Subcutaneous abdominal adipose tissue (tissue), 5 donors: ENCODE data around the gene RAB14.

Experiments
- H3K27ac ChIP-seq: one replicate; pipeline ENCODE4 v1.7.0; 2013; ENCODE audit warnings: low read depth, mild to moderate bottlenecking, inconsistent platforms, low read length, moderate library complexity
- H3K27me3 ChIP-seq, 5 donors: one replicate each; pipeline ENCODE4 v1.7.0; 2013; ENCODE audit warnings: low read length in 5 of 5, inconsistent platforms in 1 of 5; ENCODE audit not compliant: control insufficient read depth in 5 of 5, insufficient read depth in 4 of 5
- H3K36me3 ChIP-seq, 5 donors: one replicate each; pipeline ENCODE4 v1.7.0; 2013; ENCODE audit warnings: low read length in 5 of 5; ENCODE audit not compliant: control insufficient read depth in 5 of 5, insufficient read depth in 5 of 5
- H3K4me1 ChIP-seq, 5 donors: one replicate each; pipeline ENCODE4 v1.7.0; 2013; ENCODE audit warnings: low read length in 5 of 5, mild to moderate bottlenecking in 3 of 5, moderate library complexity in 1 of 5; ENCODE audit not compliant: control insufficient read depth in 5 of 5, insufficient read depth in 5 of 5
- H3K4me3 ChIP-seq, 5 donors: one replicate each; pipeline ENCODE4 v1.7.0; 2013; ENCODE audit warnings: low read length in 5 of 5, low read depth in 1 of 5
- H3K9ac ChIP-seq, 5 donors: one replicate each; pipeline ENCODE4 v1.7.0; 2013; ENCODE audit warnings: low read length in 5 of 5, mild to moderate bottlenecking in 4 of 5, moderate library complexity in 3 of 5
- H3K9me3 ChIP-seq, 5 donors: one replicate each; pipeline ENCODE4 v1.7.0; 2013; ENCODE audit warnings: low read length in 5 of 5; ENCODE audit not compliant: control insufficient read depth in 5 of 5
- donor health status: healthy.
- donor health status: healthy.
- donor health status: healthy.
- donor health status: healthy.
- donor health status: healthy.

Gene RAB14

GRCh38 chr9:121220996-121221663, 19.5 kb upstream of the RAB14 start:
- Histone ChIP-seq H3K4me3 (no peak overlapping the region), H3K27ac (no peak overlapping the region), H3K36me3 (no peaks in the 10 kb centered on the region)

GRCh38 chr9:121219530-121219929, 17.9 kb upstream of the RAB14 start:
- H3K4me1 ChIP-seq = peaks cover 0 to 7% (median 5%) of the 10 kb centered on the region in 5 donors
- H3K27ac ChIP-seq = no peak overlapping the region
- H3K36me3 ChIP-seq = no peaks in the 10 kb centered on the region
- no peaks in the 10 kb centered on the region for H3K27me3 ChIP-seq
- no peaks in the 10 kb centered on the region for H3K9me3 ChIP-seq
- H3K4me3 ChIP-seq = no peak overlapping the region
- no peak overlapping the region for H3K9ac ChIP-seq

More at GRCh38 chr9:121220996-121221663, 19.5 kb upstream of the RAB14 start:
- H3K9ac ChIP-seq = no peak overlapping the region
- H3K27me3 ChIP-seq = no peaks in the 10 kb centered on the region
- no peaks in the 10 kb centered on the region for H3K9me3 ChIP-seq
- H3K4me1 ChIP-seq = peaks cover 0 to 7% (median 5%) of the 10 kb centered on the region in 5 donors

- Histone ChIP-seq H3K9ac (no peak overlapping the region), H3K9me3 (no peaks in the 10 kb centered on the region), H3K4me1 (peaks cover 0 to 7% (median 5%) of the 10 kb centered on the region in 5 donors)
Observed at GRCh38 chr9:121218357-121219027, 16.8 kb upstream of the RAB14 start.

GRCh38 chr9:121217609-121218292, 16.1 kb upstream of the RAB14 start:
- Histone ChIP-seq H3K9me3 (no peaks in the 10 kb centered on the region), H3K4me1 (peaks cover 0 to 11% (median 7%) of the 10 kb centered on the region in 5 donors), H3K27ac (no peak overlapping the region), H3K36me3 (no peaks in the 10 kb centered on the region), H3K27me3 (no peaks in the 10 kb centered on the region), H3K9ac (no peak overlapping the region), H3K4me3 (no peak overlapping the region)

More at GRCh38 chr9:121218357-121219027, 16.8 kb upstream of the RAB14 start:
- no peak overlapping the region for H3K4me3 ChIP-seq
- H3K27me3 ChIP-seq = no peaks in the 10 kb centered on the region
- no peak overlapping the region for H3K27ac ChIP-seq
- no peaks in the 10 kb centered on the region for H3K36me3 ChIP-seq

- Histone ChIP-seq H3K9ac (peak overlapping the region in 1 of 5 donors; percentile 1), H3K27ac (no peak overlapping the region), H3K4me1 (peaks cover 0 to 7% (median 4%) of the 10 kb centered on the region in 5 donors), H3K36me3 (no peaks in the 10 kb centered on the region), H3K4me3 (no peak overlapping the region), H3K27me3 (no peaks in the 10 kb centered on the region), H3K9me3 (no peaks in the 10 kb centered on the region)
Observed at GRCh38 chr9:121216271-121216805, 14.7 kb upstream of the RAB14 start.

GRCh38 chr9:121214005-121214404, 12.3 kb upstream of the RAB14 start:
- Histone ChIP-seq H3K27ac (no peak overlapping the region), H3K9ac (no peak overlapping the region)

GRCh38 chr9:121213136-121213806, 11.6 kb upstream of the RAB14 start:
- H3K9ac ChIP-seq = peak overlapping the region in 1 of 5 donors; percentile 70
- peaks cover 0 to 7% (median 4%) of the 10 kb centered on the region in 5 donors for H3K4me1 ChIP-seq
- H3K27me3 ChIP-seq = no peaks in the 10 kb centered on the region
- H3K27ac ChIP-seq = no peak overlapping the region
- H3K4me3 ChIP-seq = peak overlapping the region in 4 of 5 donors; percentile 5 to 34 (median 30)
- no peaks in the 10 kb centered on the region for H3K9me3 ChIP-seq
- H3K36me3 ChIP-seq = peaks cover 0 to 5% (median 0%) of the 10 kb centered on the region in 5 donors

More at GRCh38 chr9:121214005-121214404, 12.3 kb upstream of the RAB14 start:
- no peaks in the 10 kb centered on the region for H3K27me3 ChIP-seq
- peaks cover 0 to 7% (median 4%) of the 10 kb centered on the region in 5 donors for H3K4me1 ChIP-seq
- peaks cover 0 to 5% (median 0%) of the 10 kb centered on the region in 5 donors for H3K36me3 ChIP-seq
- H3K4me3 ChIP-seq = no peak overlapping the region
- H3K9me3 ChIP-seq = no peaks in the 10 kb centered on the region

- H3K27me3 ChIP-seq = no peaks in the 10 kb centered on the region
- H3K9ac ChIP-seq = no peak overlapping the region
- peaks cover 0 to 7% (median 4%) of the 10 kb centered on the region in 5 donors for H3K4me1 ChIP-seq
- peaks cover 0 to 5% (median 0%) of the 10 kb centered on the region in 5 donors for H3K36me3 ChIP-seq
- no peaks in the 10 kb centered on the region for H3K9me3 ChIP-seq
- no peak overlapping the region for H3K27ac ChIP-seq
- H3K4me3 ChIP-seq = no peak overlapping the region
Observed at GRCh38 chr9:121210536-121210935, 8.9 kb upstream of the RAB14 start.

GRCh38 chr9:121207371-121207940, 5.8 kb upstream of the RAB14 start:
- peaks cover 0 to 1% (median 1%) of the 10 kb centered on the region in 5 donors for H3K4me1 ChIP-seq
- no peaks in the 10 kb centered on the region for H3K9me3 ChIP-seq
- H3K4me3 ChIP-seq = no peak overlapping the region
- no peak overlapping the region for H3K27ac ChIP-seq
- peaks cover 0 to 5% (median 0%) of the 10 kb centered on the region in 5 donors for H3K36me3 ChIP-seq
- no peak overlapping the region for H3K9ac ChIP-seq
- no peaks in the 10 kb centered on the region for H3K27me3 ChIP-seq
